K562 (cell line): ENCODE data around the gene MYCBP2. TPM values are rescaled to one million over a fixed set of nuclear protein-coding genes. Genes with fewer than 3 reads are reported as not detected.

Experiments
- ATAC-seq: fragments of 200-7000 bp; cut with Tn5 transposase; 3 replicates; pipeline ENCODE4 v1.9.1; 2020; ENCODE audit warnings: moderate library complexity
- BruUV-seq: library from RNA; stranded (reverse); fragments of 400-500 nt; replicated peaks from 2 replicates; lab custom pipeline; 2021; lab: Mats Ljungman, UMichigan
- CTCF ChIA-PET: fragments of 300-600 bp; formaldehyde crosslinking; extraction: SDS; loops from one replicate; lab custom pipeline; 2021; ENCODE audit warnings: low intra/inter-chr PET ratio; lab: Yijun Ruan, JAX
- POLR2A ChIA-PET: fragments of 300-600, 350-650 bp; sonication (Branson Sonifier 250); formaldehyde crosslinking; extraction: SDS; loops from one replicate; lab custom pipeline; 2021; ENCODE audit warnings: antibody characterized with exemption, inconsistent platforms; lab: Yijun Ruan, JAX
- DNase-seq, 4 experiments: peaks; one replicate each; pipeline versions ENCODE4 v3.0.0 to v3.0.0-alpha.2; 2011 to 2018; ENCODE audit warnings: low spot score in 3 of 4, mixed read lengths in 3 of 4; ENCODE audit errors: extremely low read depth in 1 of 4
- FAIRE-seq: peaks from 2 replicates; lab custom pipeline; 2011; peaks lifted over from hg19 to GRCh38; lab: Jason Lieb, UNC
- H2AFZ ChIP-seq: 2 replicates; pipeline ENCODE4 v1.6.0; 2011; ENCODE audit warnings: low read depth, low read length, control low read depth, inconsistent platforms
- H3K27ac ChIP-seq: fragments of 200-600 bp; 3 replicates; pipeline ENCODE4 v1.8.0; 2011; ENCODE audit warnings: low read depth, mild to moderate bottlenecking, control low read depth, inconsistent platforms, low read length, moderate library complexity, mixed read lengths; ENCODE audit errors: extremely low read depth
- H3K27me3 ChIP-seq, 2 experiments: fragments of 300-600 bp in 1 of 2; 2 replicates in 1 of 2; 3 replicates in 1 of 2; pipeline versions ENCODE4 v1.6.0 to v1.8.0; 2011; ENCODE audit warnings: inconsistent platforms in 2 of 2, low read length in 2 of 2, mild to moderate bottlenecking in 1 of 2, mixed read lengths in 1 of 2, moderate library complexity in 1 of 2; ENCODE audit not compliant: control insufficient read depth in 2 of 2, insufficient read depth in 2 of 2
- H3K36me3 ChIP-seq: fragments of 300-600 bp; 3 replicates; pipeline ENCODE4 v1.8.0; 2011; ENCODE audit warnings: mild to moderate bottlenecking, low read length, inconsistent platforms; ENCODE audit not compliant: control insufficient read depth, insufficient read depth
- H3K4me1 ChIP-seq, 2 experiments: fragments of 200-600 bp in 1 of 2; replicated peaks in 1 of 2; 2 replicates in 1 of 2; 3 replicates in 1 of 2; pipeline versions ENCODE4 v1.5.1 to v1.8.0; 2011; ENCODE audit warnings: inconsistent platforms in 2 of 2, low read length in 2 of 2, mild to moderate bottlenecking in 1 of 2, mixed read lengths in 1 of 2, moderate library complexity in 1 of 2; ENCODE audit not compliant: control insufficient read depth in 2 of 2, insufficient read depth in 2 of 2
- H3K4me2 ChIP-seq: 2 replicates; pipeline ENCODE4 v1.6.1; 2011; ENCODE audit warnings: low read length, control low read depth, inconsistent platforms, mixed read lengths; ENCODE audit not compliant: insufficient read depth
- H3K4me3 ChIP-seq: fragments of 200-600 bp; sonication (generic), shearing (Covaris generic); 2 replicates; pipeline ENCODE4 v1.5.1; 2016; ENCODE audit warnings: control low read depth, inconsistent platforms
- H3K79me2 ChIP-seq: fragments of 200-600 bp; 3 replicates; pipeline ENCODE4 v1.8.0; 2011; ENCODE audit warnings: low read length, inconsistent platforms; ENCODE audit not compliant: control insufficient read depth, insufficient read depth
- H3K9ac ChIP-seq, 2 experiments: 2 replicates each; pipeline versions ENCODE4 v1.6.0 to v1.6.1; 2011; ENCODE audit warnings: low read depth in 2 of 2, low read length in 2 of 2, control low read depth in 1 of 2, inconsistent platforms in 1 of 2, mild to moderate bottlenecking in 1 of 2, mixed read lengths in 1 of 2; ENCODE audit not compliant: insufficient read depth in 1 of 2
- H3K9me1 ChIP-seq: one replicate; pipeline ENCODE4 v1.6.0; 2011; ENCODE audit warnings: inconsistent platforms, mild to moderate bottlenecking, low read length, moderate library complexity; ENCODE audit not compliant: control insufficient read depth, insufficient read depth
- H3K9me3 ChIP-seq: replicated peaks from 2 replicates; pipeline ENCODE4 v1.5.1; 2011; ENCODE audit warnings: low read depth, low read length, inconsistent platforms; ENCODE audit not compliant: control insufficient read depth, insufficient read depth
- H4K20me1 ChIP-seq: replicated peaks from 2 replicates; pipeline ENCODE4 v1.6.1; 2011; ENCODE audit warnings: low read length, inconsistent platforms, mixed read lengths; ENCODE audit not compliant: control insufficient read depth, insufficient read depth
- ELK1 ChIP-seq: sonication (generic); formaldehyde crosslinking; IDR thresholded peaks from 2 replicates; pipeline ENCODE4 v1.8.1; 2022; ENCODE audit warnings: missing genetic modification reagents
- KDM4B ChIP-seq, 2 experiments: fragments of 450-650 bp in 1 of 2; sonication (generic) in 1 of 2; IDR thresholded peaks; 2 replicates each; pipeline ENCODE4 v1.6.1; 2016 to 2017; ENCODE audit warnings: borderline replicate concordance in 2 of 2, antibody characterized with exemption in 1 of 2, low read depth in 1 of 2, mild to moderate bottlenecking in 1 of 2
- MEIS2 ChIP-seq: fragments of 450-650 bp; IDR thresholded peaks from 2 replicates; pipeline ENCODE4 v1.6.1; 2014; ENCODE audit warnings: mild to moderate bottlenecking; ENCODE audit not compliant: partially characterized antibody
- NFIC ChIP-seq: fragments of 450-650 bp; IDR thresholded peaks from 2 replicates; pipeline ENCODE4 v1.6.1; 2017; ENCODE audit warnings: mild to moderate bottlenecking, inconsistent platforms
- NR2C1 ChIP-seq, 2 experiments: fragments of 450-650 bp; IDR thresholded peaks; 2 replicates each; pipeline ENCODE4 v1.6.1; 2017; ENCODE audit warnings: mild to moderate bottlenecking in 2 of 2, antibody characterized with exemption in 1 of 2, inconsistent platforms in 1 of 2, missing compliant biosample characterization in 1 of 2, missing genetic modification characterization in 1 of 2
- PHB ChIP-seq: fragments of 250-450 bp; sonication (Bioruptor Pico); IDR thresholded peaks from 2 replicates; pipeline ENCODE4 v1.5.0; 2021
- PHB2 ChIP-seq: fragments of 450-650 bp; IDR thresholded peaks from 2 replicates; pipeline ENCODE4 v1.6.1; 2017; ENCODE audit warnings: low read depth
- PPARD ChIP-seq: fragments of 250-450 bp; sonication (Bioruptor Pico); IDR thresholded peaks from 2 replicates; pipeline ENCODE4 v1.8.0; 2022; ENCODE audit warnings: inconsistent platforms, mild to moderate bottlenecking, moderate library complexity
- SAFB2 ChIP-seq: fragments of 200-400 bp; formaldehyde crosslinking; IDR thresholded peaks from 2 replicates; pipeline ENCODE4 v1.6.1; 2018; ENCODE audit warnings: borderline replicate concordance, low read length, low read depth, moderate library complexity; ENCODE audit not compliant: severe bottlenecking
- SIN3A ChIP-seq, 2 experiments: fragments of 150-350 bp in 1 of 2; IDR thresholded peaks; 2 replicates each; pipeline ENCODE4 v1.6.1; 2011 to 2016; ENCODE audit warnings: borderline replicate concordance in 2 of 2, low read depth in 2 of 2, low read length in 2 of 2, mild to moderate bottlenecking in 2 of 2, moderate library complexity in 2 of 2; ENCODE audit not compliant: control insufficient read depth in 1 of 2
- YBX1 ChIP-seq: fragments of 450-650 bp; IDR thresholded peaks from 2 replicates; pipeline ENCODE4 v1.7.1; 2016; ENCODE audit warnings: mild to moderate bottlenecking
- ZKSCAN1 ChIP-seq: fragments of 150-350 bp; IDR thresholded peaks from 2 replicates; pipeline ENCODE4 v1.6.1; 2016; ENCODE audit warnings: low read depth, low read length
- ZNF124 ChIP-seq: sonication (generic); formaldehyde crosslinking; IDR thresholded peaks from 2 replicates; pipeline ENCODE4 v1.8.1; 2022; ENCODE audit warnings: missing genetic modification reagents
- ZNF143 ChIP-seq: sonication (generic); formaldehyde crosslinking; IDR thresholded peaks from 2 replicates; pipeline ENCODE4 v1.9.0; 2022; ENCODE audit warnings: mild to moderate bottlenecking, missing genetic modification reagents
- ZNF695 ChIP-seq: fragments of 450-650 bp; formaldehyde crosslinking; IDR thresholded peaks from 2 replicates; pipeline ENCODE4 v1.4.0; 2020; ENCODE audit warnings: mild to moderate bottlenecking, moderate library complexity
- in situ Hi-C: fragments of 300-500 bp; cut with MboI; formaldehyde crosslinking; loops from 4 replicates; pipeline ENCODE4 v1.15.0; 2018; ENCODE audit warnings: inconsistent platforms, mixed read lengths
- intact Hi-C: fragments of 100-400 bp; cut with micrococcal nuclease; formaldehyde crosslinking; loops from 2 replicates; pipeline ENCODE4 v1.14.2; 2022
- polyA plus RNA-seq, 8 experiments: library from polyadenylated mRNA; depleted of rRNA in 4 of 8; stranded (reverse) in 5 of 8; unstranded in 3 of 8; fragments of >200 nt; fragmentation: Nextera tagmentation in 2 of 8; fragmentation: Illumina TruSeq in 1 of 8; extraction: Ambion mirVana in 2 of 8; extraction: Trizol in 1 of 8; gene quantifications; 2 replicates each; pipeline versions ENCODE4 v1.2.1 to v1.2.3, GENCODE V29; 2011 to 2014; ENCODE audit warnings: inconsistent platforms in 1 of 8, missing spikeins in 1 of 8
- total RNA-seq, 7 experiments: library from RNA; depleted of rRNA in 6 of 7; stranded (reverse); fragments of >200 nt in 6 of 7; fragmentation: Illumina TruSeq in 2 of 7; extraction: Trizol in 2 of 7; gene quantifications; 2 replicates each; pipeline versions ENCODE4 v1.2.1 to v1.2.3, GENCODE V29; 2011 to 2021; ENCODE audit warnings: low replicate concordance in 1 of 7

Gene MYCBP2
- total and polyA plus RNA-seq, 9 of the 15 experiments (the other 6 are each of a cell fraction or from before 2014, with no cell fraction given) = 13.2 to 47.2 (median 28.9) TPM

GRCh38 chr13:77306458-77306857 is 20.4 kb downstream of the MYCBP2 start:
- no TSS peak for BruUV-seq
- no peak for TF ChIP-seq MEIS2
- no peak for TF ChIP-seq ZNF124 (CRISPR knock-in tag)
- TF ChIP-seq SAFB2 = no peak
- TF ChIP-seq YBX1 = no peak
- TF ChIP-seq PHB = no peak
- no peak for TF ChIP-seq ZNF143 (CRISPR knock-in tag)
- TF ChIP-seq KDM4B (IDR thresholded peaks at IDR 0.05; ENCODE audit: borderline replicate concordance in 2 of 2, low read depth in 1 of 2) = no peak
- no peak for TF ChIP-seq ZNF695
- no peak for TF ChIP-seq PHB2
- TF ChIP-seq NFIC = no peak
- no peak for TF ChIP-seq SIN3A (IDR thresholded peaks at IDR 0.05; ENCODE audit: borderline replicate concordance in 2 of 2, control insufficient read depth in 1 of 2, low read depth in 2 of 2, low read length in 2 of 2)
- TF ChIP-seq NR2C1 (IDR thresholded peaks at IDR 0.05) = no peak
- TF ChIP-seq NR2C1 (tag; IDR thresholded peaks at IDR 0.05) = no peak
- TF ChIP-seq ELK1 (CRISPR knock-in tag) = no peak
- TF ChIP-seq ZKSCAN1 = no peak
- TF ChIP-seq PPARD (CRISPR knock-in tag) = no peak
- peaks cover 0 to under 1% of the 10 kb centered on the region in 2 experiments; a peak in 1 of 5 replicates for H3K4me1 ChIP-seq
- H3K36me3 ChIP-seq = no peaks in the 10 kb centered on the region
- ATAC-seq = no peak
- H2AFZ ChIP-seq = no peak overlapping the region
- FAIRE-seq = no peak
- H3K9me3 ChIP-seq = no peaks in the 10 kb centered on the region
- intact Hi-C loops (no loop called here), in situ Hi-C loops (no loop called here)
- no peaks in the 10 kb centered on the region for H3K27me3 ChIP-seq
- no peaks in the 10 kb centered on the region for H3K9me1 ChIP-seq
- ChIA-PET POLR2A (interaction anchor here (1.0 kb wide), 1 partner anchor 47 kb away, joined by 3 read pairs; no protein-coding TSS in a partner anchor), CTCF (no interaction called here)
- H3K4me3 ChIP-seq = no peak overlapping the region
- no peak overlapping the region for H3K27ac ChIP-seq
- no peak overlapping the region for H3K9ac ChIP-seq
- no peak for DNase-seq
- no peaks in the 10 kb centered on the region for H4K20me1 ChIP-seq
- no peak overlapping the region for H3K4me2 ChIP-seq
- H3K79me2 ChIP-seq = peaks cover 66% of the 10 kb centered on the region
